Measurements from ENCODE around the gene LRRC3C. TPM values are rescaled to one million over a fixed set of nuclear protein-coding genes. Genes with fewer than 3 reads are reported as not detected.

LRRC3C gene
- total RNA-seq, 1 experiment from 2014 or later = not detected

Other genes starting within 250 kb of the LRRC3C start
- 15.9 and 17.6 TPM in 2 replicates for gene PGAP3, start 239.7 kb upstream of the LRRC3C start, total RNA-seq (2014; rRNA removed; shearing (Covaris generic))
- 186 and 207 TPM in 2 replicates for gene ERBB2, start 227.7 kb upstream of the LRRC3C start, total RNA-seq (2014; rRNA removed; shearing (Covaris generic))
- gene MIEN1, start 197.2 kb upstream of the LRRC3C start, total RNA-seq (2014; rRNA removed; shearing (Covaris generic)) = 47.7 and 56.1 TPM in 2 replicates
- gene GRB7, start 189.8 kb upstream of the LRRC3C start, total RNA-seq (2014; rRNA removed; shearing (Covaris generic)) = 34.3 and 61.6 TPM in 2 replicates
- 0.10 and 0.89 TPM in 2 replicates for gene IKZF3, start 63.4 kb upstream of the LRRC3C start, total RNA-seq (2014; rRNA removed; shearing (Covaris generic))
- not detected in 2 replicates for gene ZPBP2, start 59.5 kb upstream of the LRRC3C start, total RNA-seq (2014; rRNA removed; shearing (Covaris generic))
- 3.3 and 6.0 TPM in 2 replicates for gene GSDMB, start 9.1 kb upstream of the LRRC3C start, total RNA-seq (2014; rRNA removed; shearing (Covaris generic))
- gene ORMDL3, start 131 bp upstream of the LRRC3C start, total RNA-seq (2014; rRNA removed; shearing (Covaris generic)) = 33.3 and 39.7 TPM in 2 replicates
- not detected in 2 replicates for gene GSDMA, start 35.3 kb downstream of the LRRC3C start, total RNA-seq (2014; rRNA removed; shearing (Covaris generic))
- gene PSMD3, start 53.1 kb downstream of the LRRC3C start, total RNA-seq (2014; rRNA removed; shearing (Covaris generic)) = 243 and 325 TPM in 2 replicates
- 0.28 TPM in 1 of 2 replicates, not detected in the other for gene CSF3, start 87.7 kb downstream of the LRRC3C start, total RNA-seq (2014; rRNA removed; shearing (Covaris generic))
- gene MED24, start 126.7 kb downstream of the LRRC3C start, total RNA-seq (2014; rRNA removed; shearing (Covaris generic)) = 85.6 and 99.9 TPM in 2 replicates
- 13.2 and 15.2 TPM in 2 replicates for gene THRA, start 135.2 kb downstream of the LRRC3C start, total RNA-seq (2014; rRNA removed; shearing (Covaris generic))
- 1.8 and 3.4 TPM in 2 replicates for gene NR1D1, start 172.9 kb downstream of the LRRC3C start, total RNA-seq (2014; rRNA removed; shearing (Covaris generic))
- 44.2 and 70.0 TPM in 2 replicates for gene MSL1, start 194.2 kb downstream of the LRRC3C start, total RNA-seq (2014; rRNA removed; shearing (Covaris generic))
- 55.4 and 76.0 TPM in 2 replicates for gene CASC3, start 212.8 kb downstream of the LRRC3C start, total RNA-seq (2014; rRNA removed; shearing (Covaris generic))
- gene RAPGEFL1, start 249.7 kb downstream of the LRRC3C start, total RNA-seq (2014; rRNA removed; shearing (Covaris generic)) = 3.9 and 5.4 TPM in 2 replicates